C4-2B (cell line): ENCODE measurements around the gene ARMC7.
A peak's percentile ranks its signal among the peaks of the same experiment; 100 is the strongest.

Experiments used
- H3K27ac ChIP-seq: fragments of 450-650 bp; 2 replicates; pipeline ENCODE4 v1.5.1; 2017
- ZFX ChIP-seq: fragments of 450-650 bp; IDR thresholded peaks from 2 replicates; pipeline ENCODE4 v1.6.1; 2017
- TF ChIP-seq, protein P1 (sequence below): fragments of 450-650 bp; conservative IDR thresholded peaks from 2 replicates; pipeline ENCODE4 v1.5.1; 2017; ENCODE audit warnings: mild to moderate bottlenecking

Gene ARMC7

DNA sequence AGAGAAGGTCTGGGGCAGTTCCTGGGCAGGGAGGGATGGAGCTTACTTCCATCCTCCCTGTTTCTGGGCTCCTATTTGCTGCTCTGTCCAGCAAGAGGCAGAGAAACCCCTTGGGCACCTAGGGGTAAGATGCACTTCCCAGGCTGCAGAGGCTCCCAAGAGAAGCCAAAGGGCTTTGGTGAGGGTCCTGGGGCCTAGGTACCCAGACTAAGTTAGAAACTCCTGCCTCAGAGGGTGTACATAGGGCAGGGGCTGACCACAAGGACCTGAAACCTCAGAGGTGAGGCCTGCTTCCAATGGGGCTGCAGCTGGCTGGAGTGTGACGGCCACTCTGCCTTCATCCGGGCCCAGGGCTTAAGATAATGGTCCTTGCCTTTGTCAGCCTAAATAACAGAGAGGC, 1.6 kb upstream of the ARMC7 start:
- TF ChIP-seq ZFX, result no peak
- TF ChIP-seq, protein P1, sequence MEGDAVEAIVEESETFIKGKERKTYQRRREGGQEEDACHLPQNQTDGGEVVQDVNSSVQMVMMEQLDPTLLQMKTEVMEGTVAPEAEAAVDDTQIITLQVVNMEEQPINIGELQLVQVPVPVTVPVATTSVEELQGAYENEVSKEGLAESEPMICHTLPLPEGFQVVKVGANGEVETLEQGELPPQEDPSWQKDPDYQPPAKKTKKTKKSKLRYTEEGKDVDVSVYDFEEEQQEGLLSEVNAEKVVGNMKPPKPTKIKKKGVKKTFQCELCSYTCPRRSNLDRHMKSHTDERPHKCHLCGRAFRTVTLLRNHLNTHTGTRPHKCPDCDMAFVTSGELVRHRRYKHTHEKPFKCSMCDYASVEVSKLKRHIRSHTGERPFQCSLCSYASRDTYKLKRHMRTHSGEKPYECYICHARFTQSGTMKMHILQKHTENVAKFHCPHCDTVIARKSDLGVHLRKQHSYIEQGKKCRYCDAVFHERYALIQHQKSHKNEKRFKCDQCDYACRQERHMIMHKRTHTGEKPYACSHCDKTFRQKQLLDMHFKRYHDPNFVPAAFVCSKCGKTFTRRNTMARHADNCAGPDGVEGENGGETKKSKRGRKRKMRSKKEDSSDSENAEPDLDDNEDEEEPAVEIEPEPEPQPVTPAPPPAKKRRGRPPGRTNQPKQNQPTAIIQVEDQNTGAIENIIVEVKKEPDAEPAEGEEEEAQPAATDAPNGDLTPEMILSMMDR, result no peak
- H3K27ac ChIP-seq, result no peak overlapping the region

DNA sequence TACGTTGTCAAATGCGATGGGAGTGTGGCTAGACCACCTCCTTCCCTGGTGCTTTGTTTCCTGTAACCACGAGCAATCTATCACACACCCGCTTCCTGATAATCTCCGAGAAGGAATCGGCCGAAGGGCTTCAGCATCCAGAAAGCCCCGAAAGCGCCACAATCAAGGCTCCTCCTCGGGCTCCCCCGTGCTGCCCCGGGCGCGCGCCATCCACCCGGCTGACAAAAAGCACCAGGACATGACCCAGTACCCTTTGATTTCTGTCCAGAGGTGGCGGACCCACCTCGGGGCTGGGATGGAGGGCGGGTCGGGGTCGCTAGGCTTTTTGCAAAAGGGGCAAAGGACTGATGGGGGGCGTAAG, 743 bp upstream of the ARMC7 start:
- no peak for TF ChIP-seq ZFX
- TF ChIP-seq, protein P1, result no peak
- H3K27ac ChIP-seq, result peak overlapping the region; percentile 82

DNA sequence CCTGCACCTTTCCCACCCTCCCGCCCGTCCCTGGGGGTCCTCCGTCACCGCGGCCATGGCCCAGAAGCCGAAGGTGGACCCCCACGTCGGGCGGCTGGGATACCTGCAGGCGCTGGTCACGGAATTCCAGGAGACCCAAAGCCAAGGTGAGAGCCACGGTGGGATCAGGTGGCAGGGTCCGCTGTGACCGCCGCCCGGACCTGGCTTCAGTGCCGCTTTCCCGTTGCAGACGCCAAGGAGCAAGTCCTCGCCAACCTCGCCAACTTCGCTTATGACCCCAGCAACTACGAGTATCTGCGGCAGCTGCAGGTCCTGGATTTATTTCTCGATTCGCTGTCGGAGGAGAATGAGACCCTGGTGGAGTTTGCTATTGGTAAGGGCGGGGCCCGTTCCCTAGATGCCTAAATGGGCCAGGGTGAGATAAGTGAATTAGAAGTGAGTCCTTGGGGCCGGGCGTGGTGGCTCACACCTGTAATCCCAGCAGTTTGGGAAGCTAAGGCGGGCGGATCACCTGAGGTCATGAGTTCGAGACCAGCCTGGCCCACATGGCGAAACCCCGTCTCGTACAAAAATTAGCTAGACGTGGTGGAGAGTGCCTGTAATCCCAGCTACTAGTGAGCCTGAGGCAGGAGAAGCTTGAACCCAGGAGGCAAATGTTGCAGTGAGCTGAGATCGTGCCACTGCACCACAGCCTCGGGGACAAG, 617 bp downstream of the ARMC7 start:
- TF ChIP-seq, protein P1, result no peak
- no peak for TF ChIP-seq ZFX
- peak overlapping the region; percentile 82 for H3K27ac ChIP-seq

DNA sequence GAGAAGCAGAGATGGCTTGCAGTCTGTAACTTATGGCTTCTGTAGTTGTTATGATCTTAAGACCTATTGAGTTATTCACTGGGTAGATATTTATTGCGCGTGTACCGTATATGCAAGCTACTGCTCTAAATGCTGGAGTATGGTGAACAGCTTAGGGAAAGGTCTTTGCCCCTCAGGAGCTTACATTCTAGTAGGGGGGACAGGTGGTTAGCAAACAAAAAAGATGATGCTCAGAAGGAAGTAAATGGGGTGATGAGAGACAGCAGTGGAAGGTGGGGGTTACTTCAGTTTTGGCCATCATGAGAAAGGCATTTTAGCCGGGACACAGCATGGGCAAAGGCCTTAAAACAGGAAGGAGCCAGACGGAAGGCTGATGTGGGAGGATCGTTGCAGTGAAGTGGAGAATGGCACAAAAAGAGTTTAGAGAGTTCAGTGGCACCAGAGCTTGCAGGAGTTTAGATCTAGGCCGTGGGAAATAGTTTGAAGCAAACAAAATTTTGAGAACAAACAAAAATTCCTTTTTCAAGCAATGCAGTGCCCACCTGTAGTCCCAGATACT, 2.1 kb downstream of the ARMC7 start:
- H3K27ac ChIP-seq, result no peak overlapping the region
- TF ChIP-seq, protein P1, result no peak
- TF ChIP-seq ZFX, result no peak

DNA sequence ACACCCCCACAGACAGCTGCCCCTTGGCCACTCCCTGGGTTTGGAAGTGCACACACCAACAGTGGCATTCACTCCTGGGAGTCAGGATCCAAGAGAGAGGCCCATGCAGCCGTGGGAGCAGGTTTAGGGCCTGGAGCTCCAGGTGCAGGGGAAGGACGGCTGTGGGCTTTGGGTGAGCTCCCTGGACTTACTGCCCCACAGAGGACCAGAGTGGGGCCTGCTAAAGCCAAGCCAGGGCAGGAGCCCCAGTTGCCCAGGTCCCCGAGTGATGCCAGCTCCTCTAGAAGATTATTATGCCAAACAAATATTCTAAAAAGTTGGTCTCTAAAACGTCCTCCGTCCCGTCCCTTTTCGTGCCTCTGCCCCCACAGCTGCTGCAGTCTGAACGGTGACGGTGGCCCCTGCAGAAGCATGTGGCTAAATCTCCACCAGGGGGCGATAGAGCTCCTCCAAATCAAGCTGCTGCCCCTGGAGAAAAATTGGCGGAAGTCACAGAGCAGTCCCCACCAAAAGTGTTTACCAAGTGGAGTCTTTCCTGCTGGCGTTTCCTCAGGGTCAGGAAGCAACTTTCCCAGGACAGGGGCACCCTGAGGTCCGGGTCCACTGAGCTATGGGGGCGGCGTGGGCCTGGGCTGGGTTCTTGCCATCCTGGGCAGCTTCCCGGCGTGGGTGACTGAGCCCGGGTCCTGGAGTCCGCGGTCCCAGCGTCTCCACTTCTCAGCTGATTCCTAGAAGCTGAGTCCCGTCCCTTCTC, 4.2 kb downstream of the ARMC7 start:
- peak overlapping the region; percentile 36 for H3K27ac ChIP-seq

DNA sequence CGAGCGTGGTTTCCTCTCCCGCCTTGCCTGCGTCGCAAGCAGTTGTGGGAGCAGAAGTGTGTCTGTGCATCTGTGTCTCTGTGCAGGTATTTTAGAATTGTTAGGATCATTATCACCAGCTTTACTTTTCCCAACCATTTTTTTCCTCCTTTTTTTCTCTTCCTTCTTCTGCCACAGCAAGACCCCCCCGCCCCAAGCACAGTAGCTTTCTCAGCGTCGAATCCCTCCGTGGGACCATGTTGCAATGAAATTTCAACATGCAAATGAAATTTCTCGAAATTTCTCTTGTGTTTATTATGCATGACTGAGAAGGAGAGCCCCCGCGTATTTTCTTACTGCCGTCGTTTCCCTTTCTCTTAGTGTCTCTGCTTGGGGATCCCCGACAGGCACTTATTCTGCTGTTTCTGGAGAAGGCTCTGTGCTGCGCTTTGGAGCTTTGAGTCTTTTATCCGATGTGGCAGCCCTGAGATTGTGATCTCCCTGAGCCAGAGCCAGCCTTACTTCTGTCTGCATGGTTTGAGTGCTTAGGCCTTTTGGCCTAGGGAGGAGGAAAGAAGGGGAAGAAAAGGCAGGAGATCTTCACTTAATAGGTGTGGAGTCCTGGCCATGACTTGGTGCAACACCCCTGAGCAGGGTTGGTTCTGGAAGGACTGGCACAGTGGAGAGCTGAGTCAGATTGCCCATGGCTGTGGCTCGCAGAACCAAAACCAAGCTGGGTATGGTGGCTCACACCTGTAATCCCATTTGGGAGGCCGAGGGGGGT, 5.0 kb downstream of the ARMC7 start:
- TF ChIP-seq, protein P1, result no peak
- no peak for TF ChIP-seq ZFX
- H3K27ac ChIP-seq, result peak overlapping the region; percentile 36

More for the DNA sequence above, 4.2 kb downstream of the ARMC7 start:
- TF ChIP-seq, protein P1, result peak; percentile 98
- TF ChIP-seq ZFX, result no peak
